Measurements from ENCODE around the gene RUNX2. TPM values are rescaled to one million over a fixed set of nuclear protein-coding genes. Genes with fewer than 3 reads are reported as not detected.

The RUNX2 gene
- total and polyA plus RNA-seq, 3 donors from 2014 or later, result 2.9 to 6.0 (median 4.3) TPM

- Histone ChIP-seq H3K4me1 (no peaks in the 10 kb centered on the region), H3K36me3 (ENCODE audit: low read depth, missing control alignments) (no peaks in the 10 kb centered on the region), H3K4me3 (no peak overlapping the region), H3K27me3 (no peaks in the 10 kb centered on the region), H3K27ac (no peak overlapping the region), H3K9me3 (no peaks in the 10 kb centered on the region)
- intact Hi-C loops (cut with DNase I; ENCODE audit: low total_unique reads), result no loop called here
- DNase-seq, result no peak
- WGBS, 2 donors, result 64 to 73% methylated on average over 1 of the region's 1 CpG
- TF ChIP-seq POLR2A (IDR thresholded peaks at IDR 0.05) (no peak), CTCF (IDR thresholded peaks at IDR 0.05) (no peak)
Observed at GRCh38 chr6:45610374-45610773, 282.2 kb downstream of the RUNX2 start.

DNA sequence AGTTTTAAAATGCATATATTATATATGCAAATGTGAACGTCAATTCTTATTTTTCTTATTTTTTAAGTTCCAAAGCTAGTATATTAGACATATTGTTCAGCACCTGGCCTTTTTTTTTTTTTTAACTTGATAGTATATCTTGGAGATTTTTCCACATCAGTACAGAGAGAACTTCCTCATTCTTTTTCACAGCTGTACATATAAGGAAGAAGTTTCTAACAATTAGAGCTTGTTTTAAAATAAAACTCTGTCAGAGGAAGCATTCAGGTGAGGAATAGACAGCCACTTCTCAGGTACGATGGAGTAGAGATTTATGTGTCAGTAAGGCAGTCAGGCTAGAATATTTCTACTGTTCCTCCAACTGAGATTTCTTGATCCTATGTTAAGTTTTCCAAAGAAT, 282.7 kb downstream of the RUNX2 start:
- Histone ChIP-seq H3K4me3 (no peak overlapping the region), H3K9me3 (no peaks in the 10 kb centered on the region), H3K27me3 (no peaks in the 10 kb centered on the region), H3K4me1 (no peaks in the 10 kb centered on the region), H3K27ac (no peak overlapping the region), H3K36me3 (ENCODE audit: low read depth, missing control alignments) (no peaks in the 10 kb centered on the region)
- TF ChIP-seq CTCF (IDR thresholded peaks at IDR 0.05) (no peak), POLR2A (IDR thresholded peaks at IDR 0.05) (no peak)
- WGBS, 2 donors, result 81 to 88% methylated on average over 2 of the region's 2 CpGs
- DNase-seq, result no peak
- intact Hi-C loops (cut with DNase I; ENCODE audit: low total_unique reads), result no loop called here

- H3K27ac ChIP-seq, result no peak overlapping the region
- H3K9me3 ChIP-seq, result no peaks in the 10 kb centered on the region
- no peaks in the 10 kb centered on the region for H3K27me3 ChIP-seq
- no peaks in the 10 kb centered on the region for H3K36me3 ChIP-seq (ENCODE audit: low read depth, missing control alignments)
- TF ChIP-seq POLR2A (IDR thresholded peaks at IDR 0.05) (no peak), CTCF (IDR thresholded peaks at IDR 0.05) (no peak)
- intact Hi-C loops (cut with DNase I; ENCODE audit: low total_unique reads), result no loop called here
- DNase-seq, result no peak
- WGBS, 2 donors, result 90 to 100% methylated on average over 2 of the region's 2 CpGs
- H3K4me3 ChIP-seq, result no peak overlapping the region
- no peaks in the 10 kb centered on the region for H3K4me1 ChIP-seq
Observed at GRCh38 chr6:45611491-45611890, 283.4 kb downstream of the RUNX2 start.

GRCh38 chr6:45613656-45614055, 285.5 kb downstream of the RUNX2 start:
- H3K4me1 ChIP-seq, result no peaks in the 10 kb centered on the region
- WGBS, 2 donors, result 27 to 36% methylated on average over 9 of the region's 9 CpGs
- H3K27me3 ChIP-seq, result no peaks in the 10 kb centered on the region
- no peak overlapping the region for H3K4me3 ChIP-seq
- no peaks in the 10 kb centered on the region for H3K9me3 ChIP-seq
- intact Hi-C loops (cut with DNase I; ENCODE audit: low total_unique reads), result no loop called here
- H3K36me3 ChIP-seq (ENCODE audit: low read depth, missing control alignments), result no peaks in the 10 kb centered on the region
- H3K27ac ChIP-seq, result no peak overlapping the region
- TF ChIP-seq CTCF (IDR thresholded peaks at IDR 0.05), result no peak
- TF ChIP-seq POLR2A (IDR thresholded peaks at IDR 0.05), result no peak
- peak; percentile 39 for DNase-seq

DNA sequence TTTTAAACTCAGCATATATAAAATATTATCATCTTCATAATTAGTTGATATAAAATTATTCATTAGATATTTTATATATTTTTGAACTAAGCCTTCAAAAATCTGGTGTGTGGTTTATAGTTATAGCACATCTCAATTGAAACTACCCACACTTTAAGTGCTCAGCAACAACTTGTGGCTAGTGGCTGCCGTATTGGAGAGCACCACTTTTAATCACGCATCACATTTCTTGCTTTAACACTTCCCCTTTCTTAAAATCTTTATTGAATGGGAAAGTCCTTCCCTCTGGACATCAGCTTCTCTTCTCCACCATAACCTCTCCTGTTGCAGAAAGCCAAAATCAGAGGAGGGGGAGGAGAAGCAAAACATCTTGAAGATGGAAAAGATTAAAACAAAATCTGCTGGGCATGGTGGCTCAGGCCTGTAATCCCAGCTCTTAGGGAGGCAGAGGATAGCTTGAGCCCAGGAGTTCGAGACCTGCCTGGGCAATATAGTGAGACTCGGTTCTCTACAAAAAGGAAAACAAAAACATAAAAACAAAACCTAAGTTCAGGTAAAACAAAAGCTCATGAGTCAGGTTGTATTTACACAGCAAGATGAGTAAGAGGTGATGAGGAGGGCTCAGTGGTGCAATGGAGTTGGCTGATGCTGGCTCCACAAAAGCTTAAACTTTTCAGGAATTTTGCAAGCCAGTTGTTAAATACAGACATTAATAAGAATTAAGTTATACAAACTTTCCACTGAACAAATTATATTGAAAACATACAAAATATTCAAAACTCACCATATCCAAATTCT, 286.6 kb downstream of the RUNX2 start:
- no peaks in the 10 kb centered on the region for H3K4me1 ChIP-seq
- WGBS, 2 donors, result 91 to 94% methylated on average over 4 of the region's 4 CpGs
- no peak for DNase-seq
- no peak overlapping the region for H3K27ac ChIP-seq
- H3K9me3 ChIP-seq, result no peaks in the 10 kb centered on the region
- no peaks in the 10 kb centered on the region for H3K27me3 ChIP-seq
- no peak overlapping the region for H3K4me3 ChIP-seq
- intact Hi-C loops (cut with DNase I; ENCODE audit: low total_unique reads), result no loop called here
- no peak for TF ChIP-seq POLR2A (IDR thresholded peaks at IDR 0.05)
- no peak for TF ChIP-seq CTCF (IDR thresholded peaks at IDR 0.05)
- H3K36me3 ChIP-seq (ENCODE audit: low read depth, missing control alignments), result no peaks in the 10 kb centered on the region

Measured in testis (tissue), 3 donors.